Left ventricle myocardium superior (tissue), 1 donor: Measurements from ENCODE around the gene FYTTD1. TPM values are rescaled to one million over a fixed set of nuclear protein-coding genes. Genes with fewer than 3 reads are reported as not detected.

Source experiments
- ATAC-seq: fragments of 200-7000 bp; cut with Tn5 transposase; one replicate; pipeline ENCODE4 v1.9.1; 2020; ENCODE audit warnings: mild to moderate bottlenecking, moderate library complexity
- DNase-seq: peaks from one replicate; pipeline ENCODE4 v3.0.0-alpha.2; 2020
- intact Hi-C: fragments of 100-400 bp; cut with micrococcal nuclease; formaldehyde crosslinking; loops from one replicate; pipeline ENCODE4 v1.11.0; 2022
- total RNA-seq: library from RNA; stranded (reverse); fragmentation: NEBNext Ultra II Directional; extraction: Animal tissue kit (Norgen Biotek cat#: 25700); gene quantifications from one replicate; pipeline ENCODE4 v1.2.1, GENCODE V29; 2021
- donor health status: DM: no; HTN: yes; CAD: no; lungs with severe emphysema.

Gene FYTTD1
- total RNA-seq, 1 donor from 2014 or later: 71.8 TPM

GRCh38 chr3:197820550-197821335, 71.1 kb downstream of the FYTTD1 start:
- intact Hi-C loops: no loop called here
- no peak for ATAC-seq
- DNase-seq: no peak

GRCh38 chr3:197829397-197830045, 79.8 kb downstream of the FYTTD1 start:
- ATAC-seq: no peak
- DNase-seq: no peak
- intact Hi-C loops: no loop called here

DNA sequence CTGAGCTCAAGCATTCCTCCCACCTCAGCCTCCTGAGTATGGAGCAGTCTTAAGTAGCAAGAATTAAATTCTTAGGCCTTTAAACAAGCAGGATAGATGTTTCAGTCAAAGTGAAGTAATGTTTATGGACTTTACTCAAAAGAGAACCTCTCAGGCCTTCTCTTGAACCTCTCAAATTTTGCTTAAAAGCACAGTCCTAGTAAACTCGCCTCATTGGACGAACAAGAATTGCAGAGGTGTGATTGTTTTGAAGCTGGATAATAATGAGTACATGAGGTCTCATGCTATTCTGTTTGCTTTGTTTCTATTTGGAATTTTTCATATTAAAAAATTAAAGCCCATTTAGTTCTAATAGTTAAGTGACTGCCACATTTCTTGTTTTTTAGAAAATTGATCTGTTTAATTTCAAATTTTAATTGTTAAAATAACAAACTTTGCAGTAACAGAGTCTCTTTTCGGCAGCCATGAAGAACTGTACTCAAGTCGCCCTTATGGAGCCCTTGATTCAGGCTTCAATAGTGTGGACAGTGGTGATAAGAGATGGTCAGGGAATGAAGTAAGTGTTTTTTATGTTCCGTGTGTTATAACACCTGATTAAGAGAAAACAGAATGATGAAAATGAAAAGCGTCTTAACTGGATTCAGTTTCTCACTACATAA, 80.8 kb downstream of the FYTTD1 start:
- intact Hi-C loops: no loop called here
- DNase-seq (no peak), ATAC-seq (no peak)

- ATAC-seq: no peak
- no peak for DNase-seq
Measured at GRCh38 chr3:197830967-197831313, 81.3 kb downstream of the FYTTD1 start.

GRCh38 chr3:197833930-197834715, 84.4 kb downstream of the FYTTD1 start:
- ATAC-seq: no peak
- no peak for DNase-seq
- intact Hi-C loops: no loop called here

More at GRCh38 chr3:197830967-197831313, 81.3 kb downstream of the FYTTD1 start:
- intact Hi-C loops: no loop called here

DNA sequence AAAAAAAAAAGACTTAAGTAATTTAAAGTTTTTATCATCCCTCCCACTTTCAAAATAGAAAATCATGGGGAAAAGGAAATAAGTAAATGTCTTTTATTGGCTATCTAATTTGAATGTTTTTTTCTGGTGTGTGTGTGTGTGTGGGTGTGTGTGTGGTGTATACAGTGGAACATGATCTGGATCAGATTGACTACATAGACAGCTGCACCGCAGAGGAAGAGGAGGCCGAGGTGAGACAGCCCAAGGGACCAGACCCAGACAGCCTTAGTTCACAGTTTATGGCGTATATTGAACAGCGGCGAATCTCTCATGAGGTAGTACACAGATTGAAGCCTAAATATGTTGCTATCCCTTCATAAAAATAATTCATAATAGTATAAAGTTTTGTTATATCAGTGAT, 85.8 kb downstream of the FYTTD1 start:
- intact Hi-C loops: no loop called here
- ATAC-seq (no peak), DNase-seq (no peak)

DNA sequence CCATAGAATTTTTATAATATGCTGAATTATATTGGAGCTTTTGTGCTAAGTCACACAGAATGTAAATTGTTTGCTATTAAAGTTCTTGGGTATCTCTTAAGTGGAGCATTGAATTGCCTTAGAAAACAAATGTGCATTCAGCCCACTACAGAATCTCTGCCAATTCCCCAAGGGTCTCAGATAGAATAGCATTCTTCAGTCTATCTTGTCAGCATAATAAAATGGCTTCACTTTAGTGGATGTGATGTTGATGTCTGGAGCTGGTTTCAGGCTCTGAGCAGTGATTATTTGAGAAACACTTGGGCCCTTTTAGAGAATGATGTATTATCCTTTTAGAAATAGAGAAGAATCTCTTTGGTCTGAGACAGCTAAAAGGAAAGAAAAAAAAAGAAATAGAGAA, 86.6 kb downstream of the FYTTD1 start:
- DNase-seq (no peak), ATAC-seq (no peak)
- intact Hi-C loops: no loop called here

Other genes with a start within 250 kb of the FYTTD1 start
- 56.3 TPM for gene BDH1, start 193.9 kb upstream of the FYTTD1 start, total RNA-seq
- gene RUBCN, start 13.0 kb upstream of the FYTTD1 start, total RNA-seq: 17.8 TPM
- 19.8 TPM for gene LRCH3, start 41.4 kb downstream of the FYTTD1 start, total RNA-seq
- 751 TPM for gene RPL35A, start 200.3 kb downstream of the FYTTD1 start, total RNA-seq
- 8.8 TPM for gene LMLN, start 210.3 kb downstream of the FYTTD1 start, total RNA-seq